GM11168 (cell line): ENCODE data around the gene RNF39.

ENCODE experiments used
- in situ Hi-C: fragments of 300-500 bp; cut with MboI; formaldehyde crosslinking; loops from one replicate; pipeline ENCODE4 v1.12.0; 2022; ENCODE audit warnings: low sequenced_read_pairs; ENCODE audit not compliant: unreplicated experiment

RNF39 gene

GRCh38 chr6:30100154-30100553, 24.6 kb upstream of the RNF39 start:
- in situ Hi-C loops = loop anchor here (5.0 kb wide), 1 partner anchor 62 kb away; the partner anchor contains the start of genes TRIM10 and TRIM15

GRCh38 chr6:30097902-30098768, 22.6 kb upstream of the RNF39 start:
- in situ Hi-C loops = no loop called here

- in situ Hi-C loops = no loop called here
Measured at GRCh38 chr6:30096829-30097228, 21.3 kb upstream of the RNF39 start.

- in situ Hi-C loops = no loop called here
Measured at GRCh38 chr6:30093951-30094661, 18.5 kb upstream of the RNF39 start.

- in situ Hi-C loops = no loop called here
Measured at GRCh38 chr6:30092852-30093543, 17.4 kb upstream of the RNF39 start.

- in situ Hi-C loops = no loop called here
Measured at GRCh38 chr6:30091577-30092381, 16.2 kb upstream of the RNF39 start.

GRCh38 chr6:30087876-30088275, 12.3 kb upstream of the RNF39 start:
- in situ Hi-C loops = no loop called here

GRCh38 chr6:30077218-30077617, 1.6 kb upstream of the RNF39 start:
- in situ Hi-C loops = no loop called here

GRCh38 chr6:30075790-30076732, 492 bp upstream of the RNF39 start:
- in situ Hi-C loops = no loop called here

- in situ Hi-C loops = no loop called here
Measured at GRCh38 chr6:30074331-30075093, 1.1 kb downstream of the RNF39 start.

GRCh38 chr6:30073489-30074235, 1.9 kb downstream of the RNF39 start:
- in situ Hi-C loops = no loop called here

- in situ Hi-C loops = no loop called here
Measured at GRCh38 chr6:30071858-30072257, 3.7 kb downstream of the RNF39 start.

- in situ Hi-C loops = no loop called here
Measured at GRCh38 chr6:30071081-30071818, 4.3 kb downstream of the RNF39 start.

- in situ Hi-C loops = no loop called here
Measured at GRCh38 chr6:30067460-30068139, 8.0 kb downstream of the RNF39 start.

- in situ Hi-C loops = no loop called here
Measured at GRCh38 chr6:30066577-30067459, 8.8 kb downstream of the RNF39 start, which contains the start of gene PPP1R11. PPP1R11 (plus strand) TSS chr6:30067198; CDS start chr6:30067411, 213 bp downstream.
